Ovary (tissue), 9 donors: Measurements from ENCODE around the gene AGBL4. TPM values are rescaled to one million over a fixed set of nuclear protein-coding genes. Genes with fewer than 3 reads are reported as not detected.

ENCODE experiments used
- DNase-seq, 5 donors: peaks; one replicate each; pipeline ENCODE4 v3.0.0-alpha.2; 2019 to 2020
- H3K27ac ChIP-seq, 2 donors: fragments of 200-600 bp; one replicate each; pipeline versions ENCODE4 v1.5.1 to v1.8.0; 2019 to 2022
- H3K27me3 ChIP-seq: fragments of 200-600 bp; one replicate; pipeline ENCODE4 v1.8.0; 2022
- H3K36me3 ChIP-seq: fragments of 200-600 bp; sonication (generic); one replicate; pipeline ENCODE4 v1.5.1; 2019
- H3K4me1 ChIP-seq: one replicate; pipeline ENCODE4 v1.8.1; 2013; ENCODE audit warnings: mild to moderate bottlenecking, moderate library complexity; ENCODE audit not compliant: insufficient read depth
- H3K4me3 ChIP-seq: fragments of 200-600 bp; sonication (generic); one replicate; pipeline ENCODE4 v1.5.1; 2017
- H3K9me3 ChIP-seq, 2 donors: fragments of 200-600 bp in 1 of 2; sonication (generic) in 1 of 2; one replicate each; pipeline versions ENCODE4 v1.5.1 to v1.8.1; 2013 to 2019; ENCODE audit warnings: mild to moderate bottlenecking in 1 of 2, moderate library complexity in 1 of 2
- EP300 ChIP-seq: sonication (generic); formaldehyde crosslinking; IDR thresholded peaks from one replicate; pipeline ENCODE4 v1.6.1; 2017; ENCODE audit warnings: antibody characterized with exemption
- POLR2A ChIP-seq: fragments of 450-650 bp; IDR thresholded peaks from one replicate; pipeline ENCODE4 v1.6.1; 2017; ENCODE audit warnings: antibody characterized with exemption, mild to moderate bottlenecking, moderate library complexity
- WGBS, 3 donors: extraction: QIAGEN DNeasy Blood & Tissue Kit in 1 of 3; methylation state at CpG; one replicate each; pipeline versions ENCODE4 v1.1.5 to v1.1.7; 2013 to 2017; 5-methylcytosine and 5-hydroxymethylcytosine counted together
- intact Hi-C, 4 donors: fragments of 100-400 bp; cut with DNase I; formaldehyde crosslinking; loops; one replicate each; pipeline versions ENCODE4 v1.11.0 to v1.15.1; 2022 to 2023
- polyA plus RNA-seq, 2 donors: library from polyadenylated mRNA; stranded (reverse); fragments of 200-250 nt in 1 of 2; fragments of 350-450 nt in 1 of 2; fragmentation: Illumina TruSeq in 1 of 2; extraction: RNeasy Lipid Tissue Mini Kit (QIAGEN cat#74804) in 1 of 2; gene quantifications; one replicate each; pipeline ENCODE4 v1.2.3, GENCODE V29; 2013 to 2014
- total RNA-seq, 7 donors: library from RNA; depleted of rRNA in 2 of 7; stranded (reverse); fragments of >200 nt in 2 of 7; fragmentation: NEBNext Ultra II Directional in 3 of 7; extraction: Animal tissue kit (Norgen Biotek cat#: 25700) in 3 of 7; gene quantifications; one replicate each; pipeline versions ENCODE4 v1.1.0 to v1.2.4, GENCODE V29; 2016 to 2023
- TF ChIP-seq, protein P1 (sequence below), 3 donors: fragments of 450-650 bp in 2 of 3; fragments of 200-600 bp in 1 of 3; IDR thresholded peaks; one replicate each; pipeline versions ENCODE4 v1.5.1 to v1.8.0; 2016 to 2022; ENCODE audit warnings: antibody characterized with exemption in 3 of 3, mild to moderate bottlenecking in 1 of 3
- donor health status: DM: no; HTN: no; CAD: no; lungs with moderate emphysema.
- donor health status: DM: no; HTN: no; CAD: no.
- donor health status: Bipolar disorder and iron deficiency.
- donor health status: DM: yes; HTN: yes; CAD: no.
- donor health status: DM: no; HTN: no; CAD: no.
- donor health status: DM: yes; HTN: yes; CAD: no.

Gene AGBL4
- total and polyA plus RNA-seq, 9 donors = 0.15 to 6.2 (median 0.64) TPM

DNA sequence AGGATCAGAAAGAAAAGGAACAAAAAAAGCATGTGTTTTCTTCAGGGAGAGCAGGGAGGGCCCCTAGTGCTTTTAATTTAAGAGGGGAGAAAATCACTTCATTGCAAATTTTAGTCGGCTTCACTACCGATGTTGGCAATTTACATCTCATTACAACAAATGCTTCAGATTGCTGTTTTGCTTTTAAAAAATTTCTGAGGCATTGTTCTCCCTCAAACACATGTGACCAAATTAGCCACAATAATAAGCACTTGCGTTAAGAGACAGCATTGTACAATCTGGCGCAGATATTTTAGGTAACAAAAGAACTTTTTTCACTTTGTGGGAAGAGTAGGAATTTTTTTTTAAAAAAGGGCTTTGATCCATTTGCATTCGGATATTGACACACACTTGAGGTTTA is 1276.8 kb downstream of the AGBL4 start:
- no peaks in the 10 kb centered on the region for H3K4me1 ChIP-seq
- H3K36me3 ChIP-seq = no peaks in the 10 kb centered on the region
- no peak for DNase-seq
- no peaks in the 10 kb centered on the region for H3K9me3 ChIP-seq
- no peaks in the 10 kb centered on the region for H3K27me3 ChIP-seq
- intact Hi-C loops = no loop called here
- TF ChIP-seq EP300 = no peak
- TF ChIP-seq, protein P1, sequence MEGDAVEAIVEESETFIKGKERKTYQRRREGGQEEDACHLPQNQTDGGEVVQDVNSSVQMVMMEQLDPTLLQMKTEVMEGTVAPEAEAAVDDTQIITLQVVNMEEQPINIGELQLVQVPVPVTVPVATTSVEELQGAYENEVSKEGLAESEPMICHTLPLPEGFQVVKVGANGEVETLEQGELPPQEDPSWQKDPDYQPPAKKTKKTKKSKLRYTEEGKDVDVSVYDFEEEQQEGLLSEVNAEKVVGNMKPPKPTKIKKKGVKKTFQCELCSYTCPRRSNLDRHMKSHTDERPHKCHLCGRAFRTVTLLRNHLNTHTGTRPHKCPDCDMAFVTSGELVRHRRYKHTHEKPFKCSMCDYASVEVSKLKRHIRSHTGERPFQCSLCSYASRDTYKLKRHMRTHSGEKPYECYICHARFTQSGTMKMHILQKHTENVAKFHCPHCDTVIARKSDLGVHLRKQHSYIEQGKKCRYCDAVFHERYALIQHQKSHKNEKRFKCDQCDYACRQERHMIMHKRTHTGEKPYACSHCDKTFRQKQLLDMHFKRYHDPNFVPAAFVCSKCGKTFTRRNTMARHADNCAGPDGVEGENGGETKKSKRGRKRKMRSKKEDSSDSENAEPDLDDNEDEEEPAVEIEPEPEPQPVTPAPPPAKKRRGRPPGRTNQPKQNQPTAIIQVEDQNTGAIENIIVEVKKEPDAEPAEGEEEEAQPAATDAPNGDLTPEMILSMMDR (IDR thresholded peaks at IDR 0.05) = no peak
- TF ChIP-seq POLR2A = no peak
- no peak overlapping the region for H3K4me3 ChIP-seq
- H3K27ac ChIP-seq = no peak overlapping the region
- 81 to 88% (median 84%) methylated on average over 5 of the region's 5 CpGs for WGBS, 3 donors

DNA sequence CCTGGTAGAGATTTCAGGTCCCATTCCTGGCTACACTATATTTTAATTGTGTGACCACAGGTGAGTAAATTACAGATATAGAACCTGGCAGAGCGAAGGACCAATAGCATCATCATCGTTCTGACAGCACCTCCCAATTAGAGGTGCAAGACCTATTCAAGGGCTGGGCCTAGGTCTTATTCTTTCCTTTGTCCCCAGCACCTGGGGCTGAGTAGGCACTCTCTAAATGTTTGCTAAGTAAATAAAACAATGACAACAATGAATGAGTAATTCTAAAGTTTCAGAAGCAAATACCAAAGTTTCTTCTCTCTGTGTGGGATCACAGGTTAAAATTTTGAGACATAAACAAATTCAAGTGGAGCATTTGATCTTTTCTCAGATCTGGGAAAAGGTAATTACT is 1279.7 kb downstream of the AGBL4 start:
- H3K4me3 ChIP-seq = no peak overlapping the region
- TF ChIP-seq, protein P1 (IDR thresholded peaks at IDR 0.05) = no peak
- TF ChIP-seq EP300 (no peak), POLR2A (no peak)
- no peaks in the 10 kb centered on the region for H3K36me3 ChIP-seq
- WGBS, 3 donors = 95 to 97% (median 95%) methylated on average over 2 of the region's 2 CpGs
- no peak for DNase-seq
- H3K4me1 ChIP-seq = no peaks in the 10 kb centered on the region
- intact Hi-C loops = no loop called here
- no peaks in the 10 kb centered on the region for H3K27me3 ChIP-seq
- H3K9me3 ChIP-seq = no peaks in the 10 kb centered on the region
- H3K27ac ChIP-seq = no peak overlapping the region

DNA sequence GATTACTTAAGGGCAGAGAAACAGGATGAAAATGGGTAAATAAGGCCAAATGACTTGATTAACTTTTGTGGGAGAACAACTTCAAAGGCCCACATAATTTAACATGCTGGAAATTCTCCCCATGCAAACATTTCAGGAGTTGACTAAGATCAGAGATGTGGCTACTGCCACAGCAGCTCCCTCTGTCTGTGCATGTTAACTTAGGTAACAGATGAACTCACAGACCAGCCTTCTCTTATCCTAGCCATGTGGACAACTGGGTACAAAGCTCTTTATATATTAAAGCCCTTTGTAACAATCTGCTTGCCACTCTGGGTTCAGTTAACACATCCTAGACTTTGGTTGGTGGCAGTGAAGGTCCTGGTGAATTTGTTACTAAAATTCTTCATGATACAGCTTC is 1280.3 kb downstream of the AGBL4 start:
- TF ChIP-seq POLR2A = no peak
- TF ChIP-seq EP300 = no peak
- TF ChIP-seq, protein P1 (IDR thresholded peaks at IDR 0.05) = no peak
- H3K4me1 ChIP-seq = no peaks in the 10 kb centered on the region
- no peaks in the 10 kb centered on the region for H3K27me3 ChIP-seq
- no peak for DNase-seq
- no peak overlapping the region for H3K4me3 ChIP-seq
- H3K36me3 ChIP-seq = no peaks in the 10 kb centered on the region
- intact Hi-C loops = no loop called here
- H3K27ac ChIP-seq = no peak overlapping the region
- no peaks in the 10 kb centered on the region for H3K9me3 ChIP-seq

DNA sequence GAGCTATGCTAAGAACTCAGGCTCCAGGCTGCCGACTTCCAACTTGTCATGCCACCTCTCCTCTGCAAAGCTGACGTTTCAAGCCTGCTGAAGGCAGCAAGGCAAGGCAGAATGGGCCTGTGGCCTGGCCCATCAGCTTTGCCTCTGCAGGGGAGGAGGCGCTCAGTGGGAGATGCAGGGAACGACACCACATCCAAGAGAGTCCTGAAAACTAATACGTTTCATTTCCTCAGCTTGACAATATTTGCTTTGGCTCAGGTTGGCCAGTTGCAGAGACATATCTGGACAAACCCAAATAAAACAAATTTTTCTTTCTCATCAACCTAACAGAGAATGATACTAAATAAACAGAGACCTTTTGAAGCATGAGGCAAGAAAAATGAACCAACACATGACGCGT is 1282.4 kb downstream of the AGBL4 start:
- DNase-seq = no peak
- WGBS, 3 donors = 69 to 81% (median 79%) methylated on average over 7 of the region's 7 CpGs

More for the DNA sequence above, 1282.4 kb downstream of the AGBL4 start:
- intact Hi-C loops = no loop called here
- no peak overlapping the region for H3K27ac ChIP-seq
- TF ChIP-seq EP300 = no peak
- no peak for TF ChIP-seq POLR2A
- TF ChIP-seq, protein P1 (IDR thresholded peaks at IDR 0.05) = no peak
- H3K9me3 ChIP-seq = no peaks in the 10 kb centered on the region
- no peaks in the 10 kb centered on the region for H3K36me3 ChIP-seq
- H3K27me3 ChIP-seq = no peaks in the 10 kb centered on the region
- H3K4me1 ChIP-seq = no peaks in the 10 kb centered on the region
- no peak overlapping the region for H3K4me3 ChIP-seq
